SU-DHL-6 (cell line): ENCODE measurements around the gene NFKBIZ.

Source experiments
- H2AFZ ChIP-seq: fragments of 200-600 bp; sonication (generic); 2 replicates; pipeline ENCODE4 v1.6.1; 2014; ENCODE audit warnings: low read depth, mild to moderate bottlenecking, moderate library complexity, mixed read lengths, antibody characterized with exemption, low read length; ENCODE audit not compliant: severe bottlenecking
- H3F3A ChIP-seq: fragments of 200-600 bp; shearing (Covaris generic); 2 replicates; pipeline ENCODE4 v1.6.0; 2016; ENCODE audit warnings: antibody characterized with exemption, mild to moderate bottlenecking; ENCODE audit not compliant: insufficient read depth
- H3K27ac ChIP-seq: fragments of 200-600 bp; sonication (generic); 2 replicates; pipeline ENCODE4 v1.5.1; 2016; ENCODE audit warnings: low read depth, mild to moderate bottlenecking, low read length, moderate library complexity, mixed read lengths
- H3K27me3 ChIP-seq: fragments of 200-600 bp; sonication (generic), shearing (Covaris generic); 2 replicates; pipeline ENCODE4 v1.6.0; 2014; ENCODE audit warnings: mild to moderate bottlenecking, low read length
- H3K36me3 ChIP-seq: fragments of 200-600 bp; sonication (generic); 2 replicates; pipeline ENCODE4 v1.6.1; 2014; ENCODE audit warnings: mild to moderate bottlenecking, low read length, mixed read lengths
- H3K4me2 ChIP-seq: fragments of 300-600, 200-600 bp; shearing (Covaris generic), sonication (generic); 2 replicates; pipeline ENCODE4 v1.6.0; 2014; ENCODE audit warnings: low read length, low read depth, mild to moderate bottlenecking; ENCODE audit not compliant: poor library complexity, severe bottlenecking
- H3K4me3 ChIP-seq: fragments of 200-600 bp; sonication (generic); 2 replicates; pipeline ENCODE4 v1.5.1; 2014; ENCODE audit warnings: antibody characterized with exemption, low read length, mild to moderate bottlenecking, mixed read lengths; ENCODE audit not compliant: insufficient read depth, poor library complexity, severe bottlenecking
- H3K79me2 ChIP-seq: fragments of 200-600 bp; sonication (generic); 2 replicates; pipeline ENCODE4 v1.6.1; 2014; ENCODE audit warnings: mild to moderate bottlenecking, low read length, moderate library complexity; ENCODE audit not compliant: insufficient read depth
- H3K9ac ChIP-seq: fragments of 200-600 bp; sonication (generic); 2 replicates; pipeline ENCODE4 v1.7.0; 2014; ENCODE audit warnings: mild to moderate bottlenecking, low read length
- H3K9me2 ChIP-seq: fragments of 200-600 bp; sonication (generic); replicated peaks from 2 replicates; pipeline ENCODE4 v1.6.1; 2014; ENCODE audit warnings: low read length; ENCODE audit not compliant: insufficient read depth
- H3K9me3 ChIP-seq: fragments of 200-600 bp; sonication (generic); 2 replicates; pipeline ENCODE4 v1.6.1; 2014; ENCODE audit warnings: low read length, mixed read lengths; ENCODE audit not compliant: insufficient read depth
- H4K20me1 ChIP-seq: fragments of 200-600 bp; sonication (generic); 2 replicates; pipeline ENCODE4 v1.6.1; 2014; ENCODE audit warnings: low read depth, mild to moderate bottlenecking, antibody characterized with exemption, low read length, moderate library complexity, mixed read lengths
- EZH2phosphoT487 ChIP-seq: fragments of 200-600 bp; sonication (generic), shearing (Covaris generic); conservative IDR thresholded peaks from 2 replicates; pipeline ENCODE4 v1.6.1; 2018; ENCODE audit warnings: mild to moderate bottlenecking, antibody characterized with exemption, low read length, moderate library complexity, mixed read lengths
- TF ChIP-seq, protein P1 (sequence below): fragments of 200-600 bp; sonication (generic); IDR thresholded peaks from one replicate; pipeline ENCODE4 v1.5.1; 2017; ENCODE audit warnings: antibody characterized with exemption, mild to moderate bottlenecking, low read length, moderate library complexity; ENCODE audit not compliant: insufficient read depth, poor library complexity, severe bottlenecking

The NFKBIZ gene

DNA sequence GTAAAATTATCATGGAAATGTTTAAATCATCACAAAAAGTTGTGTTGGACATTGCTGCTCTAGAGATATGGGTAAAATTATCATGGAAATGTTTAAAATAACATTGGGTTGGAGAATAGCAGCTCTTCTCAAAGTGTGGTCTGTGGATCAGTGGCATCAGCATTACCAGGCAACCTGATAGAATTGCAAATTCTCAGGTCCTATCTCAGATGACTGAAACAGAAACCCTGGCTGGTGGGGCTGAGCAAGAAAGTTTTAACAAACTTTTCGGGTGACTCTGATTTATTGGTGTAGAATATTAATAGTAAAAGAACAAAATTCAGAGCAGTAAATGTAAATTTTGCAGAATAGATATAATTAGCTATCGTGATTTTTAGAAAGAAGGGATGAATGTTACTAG, 41.4 kb upstream of the NFKBIZ start:
- H3K36me3 ChIP-seq, result peaks cover 16% of the 10 kb centered on the region
- TF ChIP-seq EZH2phosphoT487, result no peak
- TF ChIP-seq, protein P1, sequence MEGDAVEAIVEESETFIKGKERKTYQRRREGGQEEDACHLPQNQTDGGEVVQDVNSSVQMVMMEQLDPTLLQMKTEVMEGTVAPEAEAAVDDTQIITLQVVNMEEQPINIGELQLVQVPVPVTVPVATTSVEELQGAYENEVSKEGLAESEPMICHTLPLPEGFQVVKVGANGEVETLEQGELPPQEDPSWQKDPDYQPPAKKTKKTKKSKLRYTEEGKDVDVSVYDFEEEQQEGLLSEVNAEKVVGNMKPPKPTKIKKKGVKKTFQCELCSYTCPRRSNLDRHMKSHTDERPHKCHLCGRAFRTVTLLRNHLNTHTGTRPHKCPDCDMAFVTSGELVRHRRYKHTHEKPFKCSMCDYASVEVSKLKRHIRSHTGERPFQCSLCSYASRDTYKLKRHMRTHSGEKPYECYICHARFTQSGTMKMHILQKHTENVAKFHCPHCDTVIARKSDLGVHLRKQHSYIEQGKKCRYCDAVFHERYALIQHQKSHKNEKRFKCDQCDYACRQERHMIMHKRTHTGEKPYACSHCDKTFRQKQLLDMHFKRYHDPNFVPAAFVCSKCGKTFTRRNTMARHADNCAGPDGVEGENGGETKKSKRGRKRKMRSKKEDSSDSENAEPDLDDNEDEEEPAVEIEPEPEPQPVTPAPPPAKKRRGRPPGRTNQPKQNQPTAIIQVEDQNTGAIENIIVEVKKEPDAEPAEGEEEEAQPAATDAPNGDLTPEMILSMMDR, result no peak

DNA sequence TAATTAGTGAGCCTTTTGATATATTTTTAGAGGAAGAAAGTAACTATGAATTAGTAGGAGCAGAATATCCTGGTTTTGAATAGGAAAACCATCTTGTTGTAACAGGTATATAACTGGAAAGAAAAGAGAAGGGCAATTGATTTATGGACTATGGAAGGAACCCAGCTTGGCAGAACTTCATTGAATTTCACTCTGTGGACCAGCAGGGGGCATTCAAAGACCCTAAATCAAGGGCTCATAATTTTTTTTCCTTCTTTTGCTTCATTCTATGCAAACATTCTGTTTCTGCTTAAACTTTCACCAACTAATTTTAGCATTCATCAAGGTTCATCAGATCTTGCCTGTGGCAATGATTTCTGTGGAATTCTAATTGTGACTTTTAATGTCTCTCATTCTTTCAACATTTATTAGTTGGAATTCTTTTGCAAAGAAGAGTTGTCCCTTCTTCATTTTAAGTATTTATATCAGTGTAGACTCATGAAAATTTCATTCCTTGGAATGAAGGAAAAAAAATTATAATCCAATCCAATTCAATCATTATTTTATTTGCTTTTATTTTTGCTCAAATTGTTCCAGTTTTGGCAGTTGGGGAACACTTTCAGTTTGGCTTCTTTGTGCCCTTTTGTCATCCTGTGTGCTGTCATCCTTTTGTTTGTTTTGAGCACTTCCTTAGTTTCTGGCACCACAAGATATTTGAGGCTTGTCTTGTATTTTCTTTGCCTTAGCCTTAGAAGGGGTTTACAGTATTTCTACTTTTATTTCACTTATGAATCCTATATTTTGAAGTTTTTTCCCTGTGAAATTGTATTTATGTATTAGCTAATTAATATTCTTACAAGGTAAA, 39.9 kb upstream of the NFKBIZ start:
- H3K9ac ChIP-seq, result no peak overlapping the region
- no peak overlapping the region for H2AFZ ChIP-seq
- TF ChIP-seq, protein P1, result peak; percentile 60
- TF ChIP-seq EZH2phosphoT487, result no peak
- no peaks in the 10 kb centered on the region for H3K9me3 ChIP-seq
- H3K27me3 ChIP-seq, result no peaks in the 10 kb centered on the region
- no peaks in the 10 kb centered on the region for H3K9me2 ChIP-seq
- peaks cover 19% of the 10 kb centered on the region for H3F3A ChIP-seq
- H3K79me2 ChIP-seq, result 0 out of 2 replicates have a peak, but pooled peaks cover under 1% of the 10 kb centered on the region
- H4K20me1 ChIP-seq, result no peaks in the 10 kb centered on the region
- H3K4me2 ChIP-seq, result no peak overlapping the region
- H3K27ac ChIP-seq, result no peak overlapping the region
- H3K36me3 ChIP-seq, result peaks cover 8% of the 10 kb centered on the region; the same call in 1 of the 2 replicates
- H3K4me3 ChIP-seq, result no peak overlapping the region

More for the DNA sequence above, 41.4 kb upstream of the NFKBIZ start:
- H3K9me2 ChIP-seq, result no peaks in the 10 kb centered on the region
- H3F3A ChIP-seq, result peaks cover 10% of the 10 kb centered on the region; the same call in 1 of the 2 replicates
- no peak overlapping the region for H3K9ac ChIP-seq
- H3K79me2 ChIP-seq, result peaks cover 9% of the 10 kb centered on the region; the same call in 1 of the 2 replicates
- H3K4me3 ChIP-seq, result no peak overlapping the region
- H3K27me3 ChIP-seq, result no peaks in the 10 kb centered on the region
- H3K27ac ChIP-seq, result no peak overlapping the region
- no peaks in the 10 kb centered on the region for H4K20me1 ChIP-seq
- H3K4me2 ChIP-seq, result no peak overlapping the region
- H2AFZ ChIP-seq, result no peak overlapping the region
- H3K9me3 ChIP-seq, result no peaks in the 10 kb centered on the region

DNA sequence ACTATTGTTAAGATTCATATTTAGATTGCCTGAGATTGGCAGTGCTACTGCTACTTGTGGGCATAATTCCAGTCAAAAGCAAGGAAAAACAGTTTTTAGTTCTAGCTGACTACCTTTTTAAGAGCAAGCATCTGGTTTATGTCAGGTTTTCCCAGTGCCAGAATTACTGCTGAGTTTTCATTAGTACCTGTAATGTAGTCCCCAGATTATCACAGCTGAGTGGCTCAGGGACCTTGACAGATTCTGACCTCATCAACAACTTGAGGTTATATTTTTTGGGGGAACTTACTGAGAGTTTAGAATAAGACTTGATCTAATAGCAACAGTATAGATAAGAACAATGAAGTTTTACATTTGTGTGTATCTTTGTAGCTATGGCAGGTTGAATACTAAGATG, 39.3 kb upstream of the NFKBIZ start:
- 0 out of 2 replicates have a peak, but pooled peaks cover 3% of the 10 kb centered on the region for H3K36me3 ChIP-seq
- H3K79me2 ChIP-seq, result no peaks in the 10 kb centered on the region
- no peak overlapping the region for H2AFZ ChIP-seq
- H3K9ac ChIP-seq, result no peak overlapping the region
- H3K9me2 ChIP-seq, result no peaks in the 10 kb centered on the region
- no peaks in the 10 kb centered on the region for H3K9me3 ChIP-seq
- no peak overlapping the region for H3K4me3 ChIP-seq
- peaks cover 25% of the 10 kb centered on the region for H3F3A ChIP-seq
- no peak for TF ChIP-seq EZH2phosphoT487
- TF ChIP-seq, protein P1, result no peak
- no peaks in the 10 kb centered on the region for H4K20me1 ChIP-seq
- no peak overlapping the region for H3K4me2 ChIP-seq
- no peaks in the 10 kb centered on the region for H3K27me3 ChIP-seq
- H3K27ac ChIP-seq, result no peak overlapping the region
